HG03469 (cell line): Measurements from ENCODE around the gene OR10A3.

Experiments used
- ATAC-seq: cut with Tn5 transposase; IDR thresholded peaks from one replicate; pipeline ENCODE4 v1.9.1; 2021; ENCODE audit warnings: mild to moderate bottlenecking, moderate library complexity, moderate number of reproducible peaks; ENCODE audit not compliant: unreplicated experiment

OR10A3 gene

GRCh38 chr11:7941146-7941545 lies 362 bp downstream of the OR10A3 start:
- no peak for ATAC-seq

- ATAC-seq = no peak
Measured at GRCh38 chr11:7936615-7937014, 4.9 kb downstream of the OR10A3 start.

DNA sequence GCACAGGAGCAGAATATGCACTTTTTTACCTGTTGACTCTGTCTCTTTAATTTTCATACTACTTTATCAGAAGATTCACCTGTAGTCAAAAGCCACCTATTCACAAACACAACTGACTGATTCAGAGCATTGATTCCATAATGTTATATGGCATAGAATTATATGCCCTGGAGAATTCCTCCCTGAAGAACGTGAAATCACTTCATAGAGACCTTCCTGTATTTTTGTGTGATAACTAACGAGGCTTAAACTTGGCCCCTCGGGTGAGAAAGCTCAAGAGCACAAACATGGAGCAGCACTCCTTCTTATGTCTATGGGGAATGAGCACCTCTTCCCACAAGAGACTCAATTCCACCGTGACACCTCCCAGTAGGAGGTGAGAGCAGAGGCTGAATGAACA lies 10.3 kb downstream of the OR10A3 start, which contains the start of gene OR10A6:
Gene OR10A6, minus strand, starts transcription at position 101 of the 400 bp plus-strand sequence. CDS start 2,606 bp downstream, outside the sequence.
- ATAC-seq = no peak

GRCh38 chr11:7927635-7928034 lies 13.9 kb downstream of the OR10A3 start:
- ATAC-seq = no peak

DNA sequence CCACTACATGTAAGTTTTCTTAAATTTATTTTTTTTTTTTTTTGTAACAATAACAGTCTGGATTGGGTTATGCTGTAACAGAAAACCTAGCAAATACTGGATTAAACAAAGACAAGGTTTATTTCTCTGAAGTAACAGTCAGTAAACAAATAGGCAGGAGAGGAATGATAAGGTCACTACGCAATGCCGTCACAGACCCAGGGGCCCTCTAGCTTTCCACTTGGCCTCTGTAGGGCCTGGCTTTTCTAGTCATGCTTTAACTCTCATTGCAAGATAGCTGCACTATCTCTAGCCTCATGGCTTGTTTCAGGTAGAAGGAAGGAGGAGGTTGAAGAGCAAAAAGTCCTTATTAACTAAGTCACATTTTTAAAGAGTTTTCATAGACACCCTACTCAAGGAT lies 17.0 kb downstream of the OR10A3 start:
- no peak for ATAC-seq

- no peak for ATAC-seq
Measured at GRCh38 chr11:7918141-7918540, 23.4 kb downstream of the OR10A3 start.

DNA sequence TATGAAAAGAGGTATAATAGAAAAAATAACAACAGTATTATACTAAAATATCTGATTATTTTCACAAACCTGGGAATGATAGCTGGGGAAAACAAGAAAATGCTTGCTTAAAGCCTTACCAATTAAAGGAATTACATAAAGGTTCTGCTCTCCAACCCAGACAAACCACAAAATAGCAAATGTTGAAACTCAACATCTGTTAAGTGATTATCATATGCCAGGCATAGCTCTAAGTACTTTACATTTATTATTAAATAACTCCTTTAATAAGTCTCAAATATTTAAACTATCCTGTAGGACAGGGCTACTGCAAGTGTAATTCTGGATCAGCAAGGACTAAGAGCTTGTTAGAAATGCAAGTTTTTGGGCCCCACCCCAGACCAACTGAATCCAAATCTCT lies 30.5 kb downstream of the OR10A3 start:
- no peak for ATAC-seq

DNA sequence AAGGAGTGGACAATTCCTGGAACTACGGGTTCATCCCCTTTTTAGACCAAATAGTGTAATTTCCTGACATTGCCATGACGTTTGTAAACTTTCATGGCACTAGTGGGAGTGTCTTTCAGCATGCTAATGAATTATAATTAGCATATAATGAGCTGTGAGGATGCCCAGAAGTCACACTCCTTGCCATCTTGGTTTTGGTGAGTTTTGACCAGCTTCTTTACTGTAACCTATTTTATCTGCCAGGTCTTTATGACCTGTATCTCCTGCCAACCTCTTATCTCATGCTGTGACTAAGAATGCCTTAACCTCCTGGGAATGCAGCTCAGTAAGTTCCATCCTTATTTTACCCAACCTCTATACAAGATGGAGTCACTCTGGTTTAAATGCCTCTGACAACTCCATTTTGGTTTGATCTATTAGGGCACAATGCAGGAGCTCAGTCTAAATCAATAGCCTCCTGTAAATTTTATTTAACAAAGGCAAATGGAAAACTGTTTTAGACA lies 31.2 kb downstream of the OR10A3 start:
- no peak for ATAC-seq

- no peak for ATAC-seq
Measured at GRCh38 chr11:7909585-7910285, 31.8 kb downstream of the OR10A3 start.

GRCh38 chr11:7907121-7907520 lies 34.4 kb downstream of the OR10A3 start:
- no peak for ATAC-seq

- ATAC-seq = no peak
Measured at GRCh38 chr11:7906481-7906880, 35.0 kb downstream of the OR10A3 start.

GRCh38 chr11:7905961-7906429 lies 35.5 kb downstream of the OR10A3 start:
- no peak for ATAC-seq

- no peak for ATAC-seq
Measured at GRCh38 chr11:7905549-7905948, 36.0 kb downstream of the OR10A3 start.

DNA sequence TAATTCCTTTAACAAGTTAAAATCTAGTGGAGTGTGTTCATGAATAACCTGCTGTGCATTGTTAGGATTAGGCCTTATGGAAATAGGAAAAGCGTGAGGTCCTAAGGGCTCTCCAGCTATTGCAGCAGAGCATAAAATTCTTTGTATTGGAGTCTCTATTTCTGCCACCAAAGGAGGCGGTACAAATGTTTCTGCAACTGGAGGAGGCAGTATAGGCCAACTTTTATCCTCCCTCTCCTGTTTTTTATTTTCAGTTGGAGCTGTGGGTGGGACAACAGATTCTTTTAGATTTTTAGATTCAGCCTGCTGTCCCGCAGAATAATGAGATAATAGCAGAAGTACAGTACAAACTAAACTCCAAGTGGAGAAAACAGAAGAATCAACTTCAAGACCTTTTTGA lies 36.6 kb downstream of the OR10A3 start:
- no peak for ATAC-seq

- no peak for ATAC-seq
Measured at GRCh38 chr11:7903940-7904339, 37.6 kb downstream of the OR10A3 start.

DNA sequence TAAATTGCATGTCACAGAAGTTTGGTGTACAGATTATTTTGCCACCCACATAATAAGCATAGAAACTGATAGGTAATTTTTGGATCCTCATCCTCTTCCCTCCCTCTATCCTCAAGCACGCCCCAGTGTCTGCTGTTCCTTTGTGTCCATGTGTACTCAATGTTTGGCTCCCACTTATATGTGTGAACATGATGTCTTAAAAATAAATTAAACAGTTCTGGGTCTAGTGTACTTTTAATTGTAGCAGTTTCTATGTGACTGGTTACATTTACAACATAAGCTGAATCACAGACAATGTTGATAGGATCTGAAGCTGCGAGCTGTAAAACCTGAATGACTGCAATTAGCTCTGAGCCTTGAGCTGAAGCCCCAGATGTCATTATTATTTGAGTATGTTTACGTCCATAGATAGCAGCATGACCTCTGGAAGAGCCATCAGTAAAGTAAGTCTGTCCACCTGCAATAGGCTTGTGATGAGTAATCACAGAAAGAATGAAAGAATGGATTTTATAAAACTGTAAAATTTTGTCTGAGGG lies 40.1 kb downstream of the OR10A3 start:
- no peak for ATAC-seq

- ATAC-seq = no peak
Measured at GRCh38 chr11:7900686-7901085, 40.8 kb downstream of the OR10A3 start.

GRCh38 chr11:7899418-7899817 lies 42.1 kb downstream of the OR10A3 start:
- no peak for ATAC-seq

- ATAC-seq = no peak
Measured at GRCh38 chr11:7898666-7899283, 42.7 kb downstream of the OR10A3 start.

DNA sequence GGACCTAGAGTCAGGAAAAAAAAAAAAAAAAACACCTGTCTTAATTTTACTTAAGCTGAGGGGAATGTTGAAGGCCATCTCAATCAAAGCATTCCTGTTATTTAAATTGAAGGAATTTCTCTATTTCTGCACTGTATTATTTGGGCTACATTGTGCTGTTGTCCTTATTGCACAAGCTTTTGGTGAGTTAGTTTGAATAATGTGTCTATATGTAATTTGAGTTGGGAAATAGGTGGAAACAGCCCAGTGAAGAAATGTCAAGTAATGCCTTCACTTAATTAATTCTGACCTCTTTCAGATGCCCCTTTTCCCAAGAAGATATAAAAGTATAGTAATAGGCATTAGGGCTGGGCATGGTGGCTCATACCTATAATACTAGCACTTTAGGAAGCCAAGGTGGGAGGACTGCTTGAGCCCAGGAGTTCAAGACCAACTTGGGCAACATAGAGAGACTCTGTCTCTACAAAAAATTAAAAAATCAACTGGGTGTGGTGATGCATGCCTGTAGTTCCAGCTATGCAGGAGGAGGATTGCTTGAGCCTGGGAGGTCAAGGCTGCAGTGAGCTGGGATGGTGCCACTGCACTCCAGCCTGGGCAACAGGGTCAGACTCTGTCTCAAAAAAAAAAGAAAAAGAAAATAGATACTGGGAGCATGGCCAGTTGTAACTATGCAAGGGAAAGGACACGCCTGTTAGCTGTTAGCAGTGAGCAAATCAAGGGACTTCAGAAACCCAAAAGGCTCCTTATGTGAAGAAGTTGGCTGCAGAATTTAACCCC lies 45.3 kb downstream of the OR10A3 start:
- no peak for ATAC-seq

DNA sequence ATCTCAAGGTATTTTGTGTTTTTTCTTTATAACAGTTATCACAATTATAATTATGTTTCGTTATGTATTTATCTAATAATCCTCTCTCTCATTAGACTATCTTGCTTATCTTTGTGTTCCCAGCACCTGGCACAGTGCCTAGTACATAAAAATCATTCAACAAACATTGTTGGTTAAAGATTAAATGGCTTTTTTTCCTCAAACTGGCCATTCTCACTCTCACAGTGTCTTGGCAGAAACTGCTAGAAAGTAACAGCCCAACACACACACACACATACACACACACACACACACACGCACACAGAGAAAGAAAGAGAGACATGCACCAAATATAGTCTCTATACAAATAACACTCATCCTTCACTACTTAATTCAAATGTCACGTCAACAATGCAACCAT lies 47.3 kb downstream of the OR10A3 start:
- ATAC-seq = no peak
